Transverse colon (tissue), 3 donors: ENCODE measurements around the gene ROR1.

Source experiments
- POLR2A ChIP-seq: fragments of 450-650 bp; IDR thresholded peaks from one replicate; pipeline ENCODE4 v1.6.1; 2016; ENCODE audit warnings: antibody characterized with exemption, mild to moderate bottlenecking, moderate library complexity
- TF ChIP-seq, protein P1 (sequence below), 5 experiments: fragments of 200-600 bp in 3 of 5; fragments of 450-650 bp in 2 of 5; sonication (generic) in 3 of 5; IDR thresholded peaks; 1 replicate in 2 of 5; 2 replicates in 3 of 5; pipeline ENCODE4 v1.5.1; 2016 to 2017; ENCODE audit warnings: antibody characterized with exemption in 5 of 5, inconsistent platforms in 3 of 5, mild to moderate bottlenecking in 2 of 5, moderate library complexity in 1 of 5

- TF ChIP-seq, protein P1, sequence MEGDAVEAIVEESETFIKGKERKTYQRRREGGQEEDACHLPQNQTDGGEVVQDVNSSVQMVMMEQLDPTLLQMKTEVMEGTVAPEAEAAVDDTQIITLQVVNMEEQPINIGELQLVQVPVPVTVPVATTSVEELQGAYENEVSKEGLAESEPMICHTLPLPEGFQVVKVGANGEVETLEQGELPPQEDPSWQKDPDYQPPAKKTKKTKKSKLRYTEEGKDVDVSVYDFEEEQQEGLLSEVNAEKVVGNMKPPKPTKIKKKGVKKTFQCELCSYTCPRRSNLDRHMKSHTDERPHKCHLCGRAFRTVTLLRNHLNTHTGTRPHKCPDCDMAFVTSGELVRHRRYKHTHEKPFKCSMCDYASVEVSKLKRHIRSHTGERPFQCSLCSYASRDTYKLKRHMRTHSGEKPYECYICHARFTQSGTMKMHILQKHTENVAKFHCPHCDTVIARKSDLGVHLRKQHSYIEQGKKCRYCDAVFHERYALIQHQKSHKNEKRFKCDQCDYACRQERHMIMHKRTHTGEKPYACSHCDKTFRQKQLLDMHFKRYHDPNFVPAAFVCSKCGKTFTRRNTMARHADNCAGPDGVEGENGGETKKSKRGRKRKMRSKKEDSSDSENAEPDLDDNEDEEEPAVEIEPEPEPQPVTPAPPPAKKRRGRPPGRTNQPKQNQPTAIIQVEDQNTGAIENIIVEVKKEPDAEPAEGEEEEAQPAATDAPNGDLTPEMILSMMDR (IDR thresholded peaks at IDR 0.05) = no peak
- no peak for TF ChIP-seq POLR2A
These were observed 413.8 kb downstream of the ROR1 start for GRCh38 chr1:64187646-64188045.
